IMR-90 (cell line): ENCODE data around the gene SPPL2A. TPM values are rescaled to one million over a fixed set of nuclear protein-coding genes. Genes with fewer than 3 reads are reported as not detected.

Source experiments
- ATAC-seq: fragments of 200-7000 bp; cut with Tn5 transposase; 2 replicates; pipeline ENCODE4 v1.9.1; 2020; ENCODE audit warnings: low read depth, mild to moderate bottlenecking, moderate library complexity
- BruUV-seq: library from RNA; stranded (reverse); fragments of 400-500 nt; replicated peaks from 2 replicates; lab custom pipeline; 2021; lab: Mats Ljungman, UMichigan
- CTCF ChIA-PET: fragments of 300-600 bp; formaldehyde crosslinking; extraction: SDS; loops from one replicate; lab custom pipeline; 2021; ENCODE audit warnings: antibody characterized with exemption; lab: Yijun Ruan, JAX
- POLR2A ChIA-PET: fragments of 300-600 bp; sonication (Branson Sonifier 250); formaldehyde crosslinking; loops from one replicate; lab custom pipeline; 2022; ENCODE audit warnings: antibody characterized with exemption; ENCODE audit not compliant: unreplicated experiment; lab: Charles Lee
- DNase-seq: peaks from one replicate; pipeline ENCODE4 v3.0.0; 2013
- H2AFZ ChIP-seq: replicated peaks from 2 replicates; pipeline ENCODE3; 2013; ENCODE audit warnings: low read length, mild to moderate bottlenecking; ENCODE audit not compliant: poor library complexity
- H2AK5ac ChIP-seq: 2 replicates; pipeline ENCODE4 v1.6.1; 2013; ENCODE audit warnings: low read depth, low read length, inconsistent platforms
- H2AK9ac ChIP-seq: replicated peaks from 2 replicates; pipeline ENCODE3; 2013; ENCODE audit warnings: mild to moderate bottlenecking, low read depth, low read length, moderate library complexity; ENCODE audit not compliant: poor library complexity
- H2BK120ac ChIP-seq: 2 replicates; pipeline ENCODE4 v1.6.1; 2013; ENCODE audit warnings: low read depth, low read length, inconsistent platforms
- H2BK15ac ChIP-seq: 3 replicates; pipeline ENCODE4 v1.6.1; 2013; ENCODE audit warnings: low read depth, low read length, inconsistent platforms
- H2BK20ac ChIP-seq: 2 replicates; pipeline ENCODE4 v1.6.1; 2013; ENCODE audit warnings: low read depth, mild to moderate bottlenecking, inconsistent platforms, low read length, moderate library complexity
- H2BK5ac ChIP-seq: 2 replicates; pipeline ENCODE4 v1.6.1; 2013; ENCODE audit warnings: mild to moderate bottlenecking, low read depth, low read length, inconsistent platforms; ENCODE audit not compliant: poor library complexity, severe bottlenecking
- H3K14ac ChIP-seq: replicated peaks from 2 replicates; pipeline ENCODE4 v1.6.1; 2013; ENCODE audit warnings: low read depth, low read length, inconsistent platforms
- H3K18ac ChIP-seq: 2 replicates; pipeline ENCODE4 v1.6.1; 2013; ENCODE audit warnings: low read depth, low read length, control low read depth
- H3K23ac ChIP-seq: 2 replicates; pipeline ENCODE4 v1.6.1; 2013; ENCODE audit warnings: low read depth, low read length, inconsistent platforms
- H3K27ac ChIP-seq: 2 replicates; pipeline ENCODE4 v1.5.1; 2013; ENCODE audit warnings: mild to moderate bottlenecking, control low read depth, low read length; ENCODE audit not compliant: insufficient read depth
- H3K27me3 ChIP-seq: 2 replicates; pipeline ENCODE4 v1.6.1; 2013; ENCODE audit warnings: low read length; ENCODE audit not compliant: control insufficient read depth, insufficient read depth
- H3K36me3 ChIP-seq: 2 replicates; pipeline ENCODE4 v1.6.1; 2013; ENCODE audit warnings: low read length, mixed read lengths; ENCODE audit not compliant: control insufficient read depth, insufficient read depth
- H3K4ac ChIP-seq: 2 replicates; pipeline ENCODE4 v1.6.1; 2013; ENCODE audit warnings: low read depth, low read length, inconsistent platforms
- H3K4me1 ChIP-seq: 2 replicates; pipeline ENCODE4 v1.6.1; 2013; ENCODE audit warnings: low read length, mixed read lengths; ENCODE audit not compliant: control insufficient read depth, insufficient read depth
- H3K4me2 ChIP-seq: 2 replicates; pipeline ENCODE4 v1.6.1; 2013; ENCODE audit warnings: low read depth, mild to moderate bottlenecking, control low read depth, low read length, moderate library complexity
- H3K4me3 ChIP-seq: 2 replicates; pipeline ENCODE4 v1.5.1; 2013; ENCODE audit warnings: low read depth, mild to moderate bottlenecking, control low read depth, low read length, moderate library complexity; ENCODE audit not compliant: insufficient read depth
- H3K56ac ChIP-seq: 2 replicates; pipeline ENCODE4 v1.6.1; 2013; ENCODE audit warnings: low read length, inconsistent platforms; ENCODE audit not compliant: insufficient read depth; ENCODE audit errors: extremely low read depth
- H3K79me1 ChIP-seq, 2 experiments: 2 replicates each; pipeline ENCODE4 v1.6.1; 2013; ENCODE audit warnings: low read length in 2 of 2, inconsistent platforms in 1 of 2, low read depth in 1 of 2
- H3K9ac ChIP-seq: 2 replicates; pipeline ENCODE4 v1.6.1; 2013; ENCODE audit warnings: low read depth, low read length, control low read depth
- H3K9me1 ChIP-seq: 2 replicates; pipeline ENCODE4 v1.6.1; 2013; ENCODE audit warnings: low read length, inconsistent platforms; ENCODE audit not compliant: insufficient read depth
- H3K9me3 ChIP-seq: 2 replicates; pipeline ENCODE4 v1.6.1; 2013; ENCODE audit warnings: low read length; ENCODE audit not compliant: control insufficient read depth, insufficient read depth
- H4K20me1 ChIP-seq: 2 replicates; pipeline ENCODE4 v1.6.1; 2013; ENCODE audit warnings: low read length, inconsistent platforms; ENCODE audit not compliant: insufficient read depth
- H4K5ac ChIP-seq: 2 replicates; pipeline ENCODE4 v1.6.1; 2013; ENCODE audit warnings: mild to moderate bottlenecking, low read depth, low read length, control low read depth
- H4K8ac ChIP-seq, 2 experiments: 2 replicates each; pipeline ENCODE4 v1.6.1; 2013; ENCODE audit warnings: low read depth in 2 of 2, low read length in 2 of 2, control low read depth in 1 of 2, inconsistent platforms in 1 of 2
- H4K91ac ChIP-seq: 2 replicates; pipeline ENCODE4 v1.6.1; 2013; ENCODE audit warnings: low read depth, low read length, inconsistent platforms; ENCODE audit not compliant: insufficient read depth
- CEBPB ChIP-seq: IDR thresholded peaks from 2 replicates; pipeline ENCODE4 v1.6.1; 2012; ENCODE audit warnings: low read depth, low read length, improper control_type of control experiment
- RCOR1 ChIP-seq: IDR thresholded peaks from 2 replicates; pipeline ENCODE4 v1.6.1; 2012; ENCODE audit warnings: mild to moderate bottlenecking, low read length, improper control_type of control experiment; ENCODE audit not compliant: insufficient replicate concordance
- WGBS, 2 experiments: methylation state at CpG; one replicate each; pipeline versions ENCODE4 v1.1.5 to v1.1.7; 2013; ENCODE audit warnings: missing lambda C conversion rate in 2 of 2; ENCODE audit not compliant: insufficient read length in 1 of 2; ENCODE audit errors: extremely low coverage in 2 of 2; 5-methylcytosine and 5-hydroxymethylcytosine counted together
- dilution Hi-C: fragments of 300-500 bp; cut with HindIII; formaldehyde crosslinking; loops from one replicate; pipeline ENCODE4 v1.14.3; 2018; ENCODE audit warnings: low sequenced_read_pairs; ENCODE audit not compliant: unreplicated experiment
- in situ Hi-C: fragments of 300-500 bp; cut with MboI; formaldehyde crosslinking; loops from 3 replicates; pipeline ENCODE4 v1.14.3; 2019; ENCODE audit warnings: low sequenced_read_pairs, inconsistent platforms, mixed read lengths
- intact Hi-C: fragments of 100-400 bp; cut with micrococcal nuclease; formaldehyde crosslinking; loops from 2 replicates; pipeline ENCODE4 v1.10.0; 2022
- polyA plus RNA-seq, 3 experiments: library from polyadenylated mRNA; depleted of rRNA; stranded (reverse); fragments of >200 nt; gene quantifications; 2 replicates each; pipeline ENCODE4 v1.2.3, GENCODE V29; 2012; ENCODE audit warnings: low replicate concordance in 1 of 3
- total RNA-seq: library from RNA; depleted of rRNA; stranded (reverse); fragments of >200 nt; gene quantifications from 2 replicates; pipeline ENCODE4 v1.2.3, GENCODE V29; 2012

SPPL2A gene
- total and polyA plus RNA-seq, 2 of the 4 experiments (the other 2 are of a cell fraction): 29.2 to 53.8 TPM

GRCh38 chr15:50773389-50773788, 7.9 kb upstream of the SPPL2A start:
- Histone ChIP-seq H2AFZ (no peak overlapping the region), H2AK5ac (no peak overlapping the region), H3K23ac (no peak overlapping the region), H3K4me3 (no peak overlapping the region), H3K9me3 (no peaks in the 10 kb centered on the region), H3K9me1 (0 out of 2 replicates have a peak, but pooled peaks cover 3% of the 10 kb centered on the region), H4K5ac (no peak overlapping the region), H2BK5ac (peak overlapping the region; percentile 70), H3K27me3 (no peaks in the 10 kb centered on the region), H4K20me1 (no peaks in the 10 kb centered on the region), H3K14ac (peak overlapping the region; percentile 9; the same call in 1 of the 2 replicates), H3K79me1 (no peaks in the 10 kb centered on the region), H4K91ac (no peak overlapping the region), H3K9ac (no peak overlapping the region), H3K18ac (no peak overlapping the region; the same call in 1 of the 2 replicates), H3K36me3 (no peaks in the 10 kb centered on the region), H4K8ac (no peak overlapping the region), H2AK9ac (no peak overlapping the region), H3K4ac (no peak overlapping the region; the same call in 1 of the 2 replicates), H2BK15ac (no peak overlapping the region), H2BK120ac (peak overlapping the region; percentile 35; the same call in 1 of the 2 replicates), H3K4me1 (peaks cover 8% of the 10 kb centered on the region; the same call in 1 of the 2 replicates), H3K27ac (no peak overlapping the region), H3K4me2 (no peak overlapping the region), H3K56ac (no peak overlapping the region), H2BK20ac (peak overlapping the region; percentile 14; the same call in 1 of the 2 replicates)
- POLR2A ChIA-PET: no interaction called here
- no CpG with 5 or more reads among the region's 3 CpGs for WGBS, 2 experiments
- intact Hi-C loops (no loop called here), in situ Hi-C loops (no loop called here), dilution Hi-C loops (no loop called here)
- DNase-seq: peak; percentile 33
- TF ChIP-seq CEBPB: peak; percentile 15; the same call in 1 of the 2 replicates
- no peak for TF ChIP-seq RCOR1
- ATAC-seq: peak; percentile 64
- CTCF ChIA-PET: no interaction called here
- no TSS peak for BruUV-seq
